Measurements from ENCODE around the gene AP3S2. TPM values are rescaled to one million over a fixed set of nuclear protein-coding genes. Genes with fewer than 3 reads are reported as not detected.

The AP3S2 gene
- total RNA-seq, 1 experiment from 2014 or later = 23.3 TPM

DNA sequence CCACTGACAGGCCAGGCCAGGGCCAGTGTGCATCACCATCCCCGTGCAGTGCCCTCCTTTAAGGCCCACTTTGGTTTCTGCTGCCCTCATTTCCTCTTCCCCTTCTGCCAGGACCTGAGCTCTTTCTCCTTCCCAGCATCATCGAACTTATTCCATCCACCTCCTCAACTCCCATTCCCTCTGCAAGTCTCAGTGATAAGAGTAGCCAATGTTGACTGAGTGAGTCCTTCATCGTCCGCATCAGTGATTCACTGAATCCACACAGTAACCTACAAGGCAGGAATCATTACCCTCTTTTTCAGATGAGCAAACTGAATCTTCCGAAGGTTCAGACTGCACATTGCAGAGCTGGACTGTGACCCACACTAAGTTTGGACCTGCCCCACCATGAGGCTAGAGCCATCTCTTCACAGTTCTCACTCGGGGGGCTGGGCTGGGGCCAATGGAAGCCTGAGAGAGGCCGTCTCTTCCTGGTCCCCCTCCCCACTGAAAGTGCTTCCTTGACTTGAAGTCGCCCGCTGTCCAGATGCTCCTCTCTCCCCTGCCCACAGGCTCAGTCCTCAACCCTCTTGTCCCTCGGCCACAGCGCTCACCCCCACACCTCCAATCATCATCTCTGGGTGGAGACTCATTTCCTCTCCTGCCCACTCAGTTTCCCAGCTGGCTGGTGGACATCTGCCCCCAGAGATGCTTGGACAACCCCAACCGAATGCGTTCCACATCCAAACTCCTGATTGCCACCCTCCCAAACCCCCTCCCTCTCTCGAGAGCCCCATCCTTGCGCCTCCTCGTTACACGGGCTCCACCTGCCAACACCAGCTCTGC, 64.0 kb downstream of the AP3S2 start:
- RAD21 ChIA-PET (ENCODE audit: low non-redundant PET in 1 of 2, low total read pairs in 2 of 2, uncharacterized antibody in 2 of 2, unreplicated experiment in 2 of 2) = no interaction called here
- Histone ChIP-seq H3K4me2 (ENCODE audit: low read length) (no peak overlapping the region), H3K79me2 (ENCODE audit: insufficient read depth, low read length) (no peaks in the 10 kb centered on the region), H3K9me3 (ENCODE audit: control insufficient read depth in 1 of 2, insufficient read depth in 1 of 2, low read depth in 1 of 2, low read length in 2 of 2) (no peaks in the 10 kb centered on the region), H2AFZ (ENCODE audit: low read depth, low read length, poor library complexity, severe bottlenecking) (no peak overlapping the region), H3K9ac (ENCODE audit: low read length) (no peak overlapping the region), H4K20me1 (ENCODE audit: insufficient read depth) (no peaks in the 10 kb centered on the region), H3K9me2 (ENCODE audit: insufficient read depth) (no peaks in the 10 kb centered on the region), H3K36me3 (ENCODE audit: control insufficient read depth in 1 of 2, insufficient read depth in 2 of 2, low read length in 2 of 2) (peaks cover 5 to 14% of the 10 kb centered on the region in 2 experiments; a peak in 3 of 4 replicates), H3K27me3 (ENCODE audit: insufficient read depth, low read length) (no peaks in the 10 kb centered on the region), H3K4me3 (replicated peaks in 1 of 2; ENCODE audit: low read depth in 1 of 2, low read length in 2 of 2) (no peak overlapping the region), H3K27ac (ENCODE audit: low read depth, low read length) (no peak overlapping the region), H3K4me1 (ENCODE audit: control insufficient read depth in 1 of 2, insufficient read depth in 2 of 2, low read length in 2 of 2) (peaks cover 0 to 8% of the 10 kb centered on the region in 2 experiments; a peak in 1 of 4 replicates)
- POLR2A ChIA-PET = no interaction called here
- DNase-seq (ENCODE audit: low read depth, low spot score) (no peak), ATAC-seq (no peak)
- TF ChIP-seq SRF (IDR thresholded peaks at IDR 0.05; ENCODE audit: low read depth) = no peak
- TF ChIP-seq RAD21 (IDR thresholded peaks at IDR 0.05; ENCODE audit: low read depth) = no peak
- TF ChIP-seq POLR2AphosphoS5 (IDR thresholded peaks at IDR 0.05; ENCODE audit: low read depth, low read length) = no peak
- CTCF ChIA-PET = no interaction called here
- BruUV-seq (replicated peaks) = no TSS peak
- intact Hi-C loops (cut with micrococcal nuclease) = no loop called here

DNA sequence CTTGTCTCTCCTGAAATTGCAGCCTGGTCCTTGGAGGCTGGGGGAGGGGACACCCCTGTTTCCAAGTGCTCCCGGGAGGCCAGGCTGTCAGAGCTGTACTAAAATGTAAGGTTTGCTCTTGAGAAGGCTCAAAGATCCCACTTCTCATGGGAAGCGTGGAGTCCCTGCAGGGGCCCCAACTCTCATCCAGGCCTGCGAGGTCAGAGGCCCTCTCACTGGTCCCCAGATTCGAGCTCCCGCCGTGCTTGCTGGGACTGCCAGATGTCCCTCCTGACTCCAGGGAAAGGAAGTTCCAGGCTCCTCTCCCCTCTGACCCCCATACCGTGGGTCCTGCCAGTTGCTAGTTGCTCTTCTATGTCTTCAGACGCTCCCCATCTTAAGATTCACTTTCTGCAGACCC, 64.6 kb downstream of the AP3S2 start:
- ChIA-PET POLR2A (no interaction called here), CTCF (no interaction called here), RAD21 (ENCODE audit: low non-redundant PET in 1 of 2, low total read pairs in 2 of 2, uncharacterized antibody in 2 of 2, unreplicated experiment in 2 of 2) (interaction anchor here in 1 of 2 experiments (1.4 kb wide), 1 partner anchor 69 kb away, joined by 3 read pairs; no protein-coding TSS in a partner anchor)
- Histone ChIP-seq H3K36me3 (ENCODE audit: control insufficient read depth in 1 of 2, insufficient read depth in 2 of 2, low read length in 2 of 2) (peaks cover 3 to 8% of the 10 kb centered on the region in 2 experiments; a peak in 3 of 4 replicates), H3K9me3 (ENCODE audit: control insufficient read depth in 1 of 2, insufficient read depth in 1 of 2, low read depth in 1 of 2, low read length in 2 of 2) (no peaks in the 10 kb centered on the region), H3K79me2 (ENCODE audit: insufficient read depth, low read length) (no peaks in the 10 kb centered on the region), H4K20me1 (ENCODE audit: insufficient read depth) (no peaks in the 10 kb centered on the region), H2AFZ (ENCODE audit: low read depth, low read length, poor library complexity, severe bottlenecking) (no peak overlapping the region), H3K27me3 (ENCODE audit: insufficient read depth, low read length) (no peaks in the 10 kb centered on the region), H3K9ac (ENCODE audit: low read length) (no peak overlapping the region), H3K9me2 (ENCODE audit: insufficient read depth) (no peaks in the 10 kb centered on the region), H3K4me3 (replicated peaks in 1 of 2; ENCODE audit: low read depth in 1 of 2, low read length in 2 of 2) (no peak overlapping the region), H3K27ac (ENCODE audit: low read depth, low read length) (no peak overlapping the region), H3K4me2 (ENCODE audit: low read length) (no peak overlapping the region), H3K4me1 (ENCODE audit: control insufficient read depth in 1 of 2, insufficient read depth in 2 of 2, low read length in 2 of 2) (peaks cover 0 to 8% of the 10 kb centered on the region in 2 experiments; a peak in 1 of 4 replicates)
- DNase-seq (ENCODE audit: low read depth, low spot score) (no peak), ATAC-seq (no peak)
- BruUV-seq (replicated peaks) = no TSS peak
- intact Hi-C loops (cut with micrococcal nuclease) = no loop called here
- TF ChIP-seq, protein P1, sequence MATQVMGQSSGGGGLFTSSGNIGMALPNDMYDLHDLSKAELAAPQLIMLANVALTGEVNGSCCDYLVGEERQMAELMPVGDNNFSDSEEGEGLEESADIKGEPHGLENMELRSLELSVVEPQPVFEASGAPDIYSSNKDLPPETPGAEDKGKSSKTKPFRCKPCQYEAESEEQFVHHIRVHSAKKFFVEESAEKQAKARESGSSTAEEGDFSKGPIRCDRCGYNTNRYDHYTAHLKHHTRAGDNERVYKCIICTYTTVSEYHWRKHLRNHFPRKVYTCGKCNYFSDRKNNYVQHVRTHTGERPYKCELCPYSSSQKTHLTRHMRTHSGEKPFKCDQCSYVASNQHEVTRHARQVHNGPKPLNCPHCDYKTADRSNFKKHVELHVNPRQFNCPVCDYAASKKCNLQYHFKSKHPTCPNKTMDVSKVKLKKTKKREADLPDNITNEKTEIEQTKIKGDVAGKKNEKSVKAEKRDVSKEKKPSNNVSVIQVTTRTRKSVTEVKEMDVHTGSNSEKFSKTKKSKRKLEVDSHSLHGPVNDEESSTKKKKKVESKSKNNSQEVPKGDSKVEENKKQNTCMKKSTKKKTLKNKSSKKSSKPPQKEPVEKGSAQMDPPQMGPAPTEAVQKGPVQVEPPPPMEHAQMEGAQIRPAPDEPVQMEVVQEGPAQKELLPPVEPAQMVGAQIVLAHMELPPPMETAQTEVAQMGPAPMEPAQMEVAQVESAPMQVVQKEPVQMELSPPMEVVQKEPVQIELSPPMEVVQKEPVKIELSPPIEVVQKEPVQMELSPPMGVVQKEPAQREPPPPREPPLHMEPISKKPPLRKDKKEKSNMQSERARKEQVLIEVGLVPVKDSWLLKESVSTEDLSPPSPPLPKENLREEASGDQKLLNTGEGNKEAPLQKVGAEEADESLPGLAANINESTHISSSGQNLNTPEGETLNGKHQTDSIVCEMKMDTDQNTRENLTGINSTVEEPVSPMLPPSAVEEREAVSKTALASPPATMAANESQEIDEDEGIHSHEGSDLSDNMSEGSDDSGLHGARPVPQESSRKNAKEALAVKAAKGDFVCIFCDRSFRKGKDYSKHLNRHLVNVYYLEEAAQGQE (IDR thresholded peaks at IDR 0.05; ENCODE audit: low read depth) = no peak
- no peak for TF ChIP-seq YY1 (IDR thresholded peaks at IDR 0.05; ENCODE audit: extremely low read depth, insufficient replicate concordance, low read depth, low read length)
- TF ChIP-seq CBX3 (IDR thresholded peaks at IDR 0.05; ENCODE audit: low read depth) = no peak
- no peak for TF ChIP-seq FOSL1 (IDR thresholded peaks at IDR 0.05; ENCODE audit: low read depth)
- TF ChIP-seq ELF1 (IDR thresholded peaks at IDR 0.05; ENCODE audit: borderline replicate concordance, low read depth) = no peak
- TF ChIP-seq SP1 (IDR thresholded peaks at IDR 0.05; ENCODE audit: low read depth) = no peak
- TF ChIP-seq, protein P2, sequence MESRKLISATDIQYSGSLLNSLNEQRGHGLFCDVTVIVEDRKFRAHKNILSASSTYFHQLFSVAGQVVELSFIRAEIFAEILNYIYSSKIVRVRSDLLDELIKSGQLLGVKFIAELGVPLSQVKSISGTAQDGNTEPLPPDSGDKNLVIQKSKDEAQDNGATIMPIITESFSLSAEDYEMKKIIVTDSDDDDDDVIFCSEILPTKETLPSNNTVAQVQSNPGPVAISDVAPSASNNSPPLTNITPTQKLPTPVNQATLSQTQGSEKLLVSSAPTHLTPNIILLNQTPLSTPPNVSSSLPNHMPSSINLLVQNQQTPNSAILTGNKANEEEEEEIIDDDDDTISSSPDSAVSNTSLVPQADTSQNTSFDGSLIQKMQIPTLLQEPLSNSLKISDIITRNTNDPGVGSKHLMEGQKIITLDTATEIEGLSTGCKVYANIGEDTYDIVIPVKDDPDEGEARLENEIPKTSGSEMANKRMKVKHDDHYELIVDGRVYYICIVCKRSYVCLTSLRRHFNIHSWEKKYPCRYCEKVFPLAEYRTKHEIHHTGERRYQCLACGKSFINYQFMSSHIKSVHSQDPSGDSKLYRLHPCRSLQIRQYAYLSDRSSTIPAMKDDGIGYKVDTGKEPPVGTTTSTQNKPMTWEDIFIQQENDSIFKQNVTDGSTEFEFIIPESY (IDR thresholded peaks at IDR 0.05; ENCODE audit: extremely low read depth, insufficient replicate concordance, low read length) = no peak
- no peak for TF ChIP-seq EZH2 (IDR thresholded peaks at IDR 0.05)
- TF ChIP-seq POLR2AphosphoS5 (IDR thresholded peaks at IDR 0.05; ENCODE audit: low read depth, low read length) = no peak
- TF ChIP-seq SIN3A (IDR thresholded peaks at IDR 0.05; ENCODE audit: low read depth) = no peak
- no peak for TF ChIP-seq JUND (IDR thresholded peaks at IDR 0.05)
- TF ChIP-seq, protein P3, sequence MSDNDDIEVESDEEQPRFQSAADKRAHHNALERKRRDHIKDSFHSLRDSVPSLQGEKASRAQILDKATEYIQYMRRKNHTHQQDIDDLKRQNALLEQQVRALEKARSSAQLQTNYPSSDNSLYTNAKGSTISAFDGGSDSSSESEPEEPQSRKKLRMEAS (IDR thresholded peaks at IDR 0.05) = no peak
- no peak for TF ChIP-seq POLR2A (IDR thresholded peaks at IDR 0.05; ENCODE audit: borderline replicate concordance, extremely low read depth, insufficient read depth, insufficient read length)
